ENCODE data around the gene C5AR1.
"Not testable (repeated sequence)": the region's sequence is repeated elsewhere in the genome, so short reads cannot be mapped to it uniquely, and the experiment has no call there.

C5AR1 gene

GRCh38 chr19:47284324-47284899 lies 25.2 kb upstream of the C5AR1 start:
- peak; percentile 40 for DNase-seq (ENCODE audit: low spot score)

GRCh38 chr19:47296036-47296435 lies 13.6 kb upstream of the C5AR1 start:
- peak; percentile 75 for DNase-seq (ENCODE audit: low spot score)

- not testable (repeated sequence) for DNase-seq (ENCODE audit: low spot score)
These were observed 8.8 kb upstream of the C5AR1 start for GRCh38 chr19:47300867-47301266.

- DNase-seq (ENCODE audit: low spot score): no peak
These were observed 7.4 kb upstream of the C5AR1 start for GRCh38 chr19:47302249-47302648.

DNA sequence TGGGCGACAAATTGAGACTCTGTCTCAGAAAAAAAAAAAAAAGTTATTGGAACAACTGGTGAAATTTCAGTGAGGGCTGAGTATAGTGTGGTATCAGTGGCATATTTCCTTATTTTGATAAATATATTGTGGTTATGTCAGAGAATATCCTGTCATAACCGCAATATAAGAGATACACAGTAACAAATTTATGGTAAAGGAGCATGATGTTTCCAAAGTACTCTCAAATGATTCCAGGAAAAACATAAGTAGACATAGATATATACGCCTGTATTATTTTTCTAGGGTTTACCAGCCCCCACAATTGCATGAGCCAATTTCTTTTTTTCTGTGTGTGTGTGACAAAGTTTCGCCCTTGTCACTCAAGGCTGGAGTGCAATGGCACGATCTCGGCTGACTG lies 5.7 kb upstream of the C5AR1 start:
- DNase-seq (ENCODE audit: low spot score): no peak

DNA sequence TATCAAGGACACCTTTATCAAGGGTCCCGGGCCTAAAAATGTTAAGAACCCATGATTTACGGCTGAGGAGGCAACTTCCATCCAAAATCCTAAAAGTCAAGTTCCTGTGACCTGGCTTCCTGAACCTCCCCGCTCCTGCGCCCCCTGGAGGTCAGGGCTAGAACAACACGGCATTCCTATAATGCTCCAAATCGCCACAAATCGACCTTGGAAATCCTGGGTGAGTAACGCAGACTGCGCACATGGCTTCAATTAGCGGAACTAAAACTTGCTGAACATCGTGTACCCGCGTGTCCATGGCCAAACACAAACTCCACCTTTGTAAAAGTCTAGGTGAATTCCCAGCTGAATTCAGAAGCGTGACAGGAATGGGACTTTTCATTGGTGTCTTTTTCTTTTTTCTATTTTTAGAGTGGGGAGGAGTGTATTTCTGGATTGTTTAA lies 4.3 kb upstream of the C5AR1 start:
- DNase-seq (ENCODE audit: low spot score): peak; percentile 60

DNA sequence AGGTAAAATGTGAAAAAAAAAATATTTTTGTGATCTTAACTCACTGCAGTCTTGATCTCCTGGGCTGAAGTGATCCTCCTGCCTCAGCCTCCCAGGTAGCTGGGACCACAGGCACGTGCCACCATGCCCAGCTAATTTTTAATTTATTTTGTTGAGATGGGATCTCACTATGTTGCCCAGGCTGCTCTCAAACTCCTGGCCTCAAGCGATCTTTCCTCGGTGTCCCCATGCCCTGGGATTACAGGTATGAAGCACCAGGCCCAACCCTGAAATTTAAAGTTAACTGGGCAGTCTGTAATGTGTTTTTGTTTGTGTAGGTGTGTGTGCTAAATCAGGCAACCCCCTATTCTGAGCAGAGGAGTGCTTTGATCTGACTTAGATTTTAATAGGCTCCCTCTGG lies 3.4 kb upstream of the C5AR1 start:
- DNase-seq (ENCODE audit: low spot score): no peak

DNA sequence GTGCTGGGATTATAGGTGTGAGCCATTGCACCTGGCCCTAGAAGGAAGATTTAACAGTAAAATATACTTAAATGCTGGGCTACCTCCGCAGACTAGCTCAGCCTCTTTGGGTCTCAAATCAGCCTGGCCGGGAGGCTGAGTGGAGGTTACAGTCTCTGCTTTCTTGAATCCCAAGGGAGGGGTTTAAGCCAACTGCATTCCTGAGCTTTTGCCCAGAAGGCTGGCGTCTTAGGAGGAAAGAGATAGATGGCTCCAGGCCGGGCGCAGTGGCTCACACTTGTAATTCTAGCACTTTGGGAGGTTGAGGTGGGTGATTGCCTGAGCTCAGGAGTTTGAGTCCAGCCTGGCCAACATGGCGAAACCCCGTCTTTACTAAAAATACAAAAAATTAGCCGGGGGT lies 623 bp upstream of the C5AR1 start:
- DNase-seq (ENCODE audit: low spot score): no peak

DNA sequence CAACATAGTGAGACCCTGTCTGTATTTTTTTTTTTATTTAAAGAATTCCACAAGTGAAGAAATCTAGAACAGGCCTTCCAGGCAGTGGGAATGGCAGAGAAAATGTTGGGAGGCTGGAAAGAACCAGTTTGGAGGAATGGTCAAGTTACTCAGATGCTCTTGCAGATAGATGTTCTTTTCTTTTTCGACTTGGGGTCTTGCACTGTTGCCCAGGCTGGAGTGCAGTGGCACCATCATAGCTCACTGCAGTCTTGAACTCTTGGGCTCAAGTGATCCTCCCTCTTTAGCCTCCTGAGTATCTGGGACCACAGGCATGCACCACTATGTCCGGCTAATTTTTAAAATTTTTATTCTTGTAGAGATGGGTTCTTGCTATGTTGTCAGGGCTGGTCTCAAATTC lies 662 bp downstream of the C5AR1 start:
- no peak for DNase-seq (ENCODE audit: low spot score)

DNA sequence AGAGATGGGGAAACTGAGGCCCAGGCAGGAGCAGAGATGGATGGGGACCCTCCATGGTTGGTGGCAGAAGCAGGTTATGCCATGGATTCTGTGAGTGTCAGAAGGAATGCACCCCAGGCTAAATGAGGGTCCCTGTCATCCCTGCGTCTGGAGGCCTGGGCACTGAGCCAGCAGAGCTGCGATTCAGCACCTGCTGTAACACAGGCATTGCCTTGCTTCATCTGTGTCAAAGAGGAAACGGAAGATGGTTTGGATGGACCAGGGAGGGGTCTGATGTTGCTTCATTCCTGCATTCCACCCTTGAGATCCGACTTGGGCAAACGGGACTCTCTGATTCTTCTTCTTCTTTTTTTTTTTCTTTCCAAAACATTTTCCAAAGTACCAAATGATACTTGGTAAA lies 1.2 kb downstream of the C5AR1 start:
- DNase-seq (ENCODE audit: low spot score): no peak

DNA sequence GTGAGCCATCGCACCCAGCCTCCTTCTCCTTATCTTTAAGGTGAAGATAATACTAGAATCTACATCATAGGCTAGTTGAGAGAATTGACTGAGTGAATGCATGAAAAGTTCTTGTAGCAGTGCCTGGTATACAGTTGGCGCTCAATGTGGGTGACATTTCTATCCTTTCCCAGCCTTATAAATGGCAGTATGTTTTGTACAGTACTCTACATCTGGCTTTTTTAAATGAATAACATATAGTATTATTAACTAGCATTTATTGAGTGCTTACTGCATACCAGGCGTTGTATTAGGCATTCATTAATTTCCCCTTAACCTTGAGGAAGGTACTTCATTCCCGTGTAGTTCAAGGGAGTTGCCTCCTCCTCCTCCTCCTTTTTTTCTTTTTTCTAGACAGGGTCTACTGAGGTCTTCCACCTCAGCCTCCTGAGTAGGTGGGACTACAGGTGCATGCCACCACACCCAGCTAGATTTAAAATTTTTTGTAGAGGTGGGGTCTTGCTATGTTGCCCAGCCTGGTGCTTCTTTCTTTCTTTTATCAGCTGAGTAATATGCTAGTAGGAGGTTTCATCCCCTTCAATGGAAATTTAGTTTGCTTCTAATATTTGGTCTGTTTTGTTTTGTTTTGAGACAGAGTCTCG lies 2.8 kb downstream of the C5AR1 start:
- DNase-seq (ENCODE audit: low spot score): no peak

DNA sequence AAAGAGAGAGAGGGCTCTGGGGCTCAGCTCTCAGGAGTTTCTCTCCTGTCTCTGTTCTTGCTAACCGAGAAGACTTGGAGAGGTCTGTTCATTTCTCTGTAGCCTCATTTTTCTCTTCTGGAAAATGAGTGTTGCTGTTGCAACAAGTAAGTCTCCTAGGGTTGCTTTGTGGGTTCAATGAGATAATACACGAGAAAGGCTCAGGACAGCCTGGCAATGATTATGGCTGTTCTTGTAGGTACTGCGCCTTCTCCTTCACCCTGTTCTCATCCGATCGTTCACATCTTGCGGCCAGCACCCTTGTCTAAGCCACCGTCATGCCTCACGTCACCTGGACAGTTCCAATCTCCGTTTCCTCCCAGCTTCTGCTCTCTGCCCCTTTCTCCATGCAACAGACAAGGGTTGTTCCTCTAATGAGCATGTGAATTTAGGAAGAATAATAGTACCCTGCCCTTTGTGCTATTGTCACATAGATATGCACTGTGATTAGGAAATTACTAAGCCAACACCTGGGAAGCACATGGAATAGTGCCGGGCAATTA lies 4.2 kb downstream of the C5AR1 start:
- no peak for DNase-seq (ENCODE audit: low spot score)

DNA sequence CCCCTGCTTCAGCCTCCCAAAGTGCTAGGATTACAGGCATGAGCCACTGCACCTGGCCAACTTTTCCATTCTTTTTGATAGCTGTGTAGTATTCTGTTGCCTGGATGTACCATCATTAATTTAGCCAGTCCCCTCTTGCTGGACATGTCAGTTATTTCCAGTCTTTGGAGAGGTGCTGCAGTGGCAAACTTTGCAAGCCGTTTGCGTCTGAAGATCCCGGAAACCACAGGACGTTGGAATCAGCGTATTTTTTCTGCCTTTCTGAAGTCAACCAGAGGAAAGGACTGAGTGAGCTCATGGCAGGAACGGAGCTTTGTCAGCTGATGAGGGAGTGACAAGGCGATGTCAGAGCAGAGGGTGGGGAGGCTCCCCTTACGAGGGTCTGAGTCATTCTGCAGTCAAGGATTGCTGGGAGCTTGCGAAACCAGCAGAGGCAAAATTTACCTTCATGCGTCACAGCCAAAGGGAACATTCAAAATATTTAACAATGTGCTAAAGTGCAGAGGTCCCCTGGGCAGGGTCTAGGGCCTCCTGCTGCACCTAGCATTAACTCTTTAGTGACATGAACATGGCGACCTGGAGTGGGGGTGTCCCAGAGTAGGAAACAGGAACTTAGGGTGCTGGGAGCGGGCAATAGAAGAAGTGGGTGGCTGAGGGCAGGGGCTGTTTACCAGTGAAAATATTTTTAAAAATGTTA lies 5.6 kb downstream of the C5AR1 start:
- no peak for DNase-seq (ENCODE audit: low spot score)

DNA sequence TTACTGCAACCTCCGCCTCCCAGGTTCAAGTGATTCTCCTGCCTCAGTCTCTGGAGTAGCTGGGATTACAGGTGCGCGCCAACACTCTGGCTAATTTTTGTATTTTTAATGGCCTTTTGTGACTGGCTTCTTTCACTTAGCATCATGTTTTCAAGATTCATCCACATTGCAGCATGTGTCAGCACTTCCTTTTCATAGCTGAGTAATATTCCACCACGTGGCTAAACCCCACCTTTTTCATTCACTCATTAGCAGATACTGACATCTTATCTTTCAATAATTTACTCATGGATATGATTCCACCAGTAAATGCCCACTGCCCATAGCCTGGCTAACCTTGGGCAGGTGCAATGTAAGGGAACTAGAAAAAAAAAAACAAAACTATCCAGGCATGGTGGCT lies 6.9 kb downstream of the C5AR1 start:
- no peak for DNase-seq (ENCODE audit: low spot score)

GRCh38 chr19:47319923-47320871 lies 10.5 kb downstream of the C5AR1 start:
- DNase-seq (ENCODE audit: low spot score): no peak

GRCh38 chr19:47321630-47322029 lies 12.0 kb downstream of the C5AR1 start:
- DNase-seq (ENCODE audit: low spot score): no peak

DNA sequence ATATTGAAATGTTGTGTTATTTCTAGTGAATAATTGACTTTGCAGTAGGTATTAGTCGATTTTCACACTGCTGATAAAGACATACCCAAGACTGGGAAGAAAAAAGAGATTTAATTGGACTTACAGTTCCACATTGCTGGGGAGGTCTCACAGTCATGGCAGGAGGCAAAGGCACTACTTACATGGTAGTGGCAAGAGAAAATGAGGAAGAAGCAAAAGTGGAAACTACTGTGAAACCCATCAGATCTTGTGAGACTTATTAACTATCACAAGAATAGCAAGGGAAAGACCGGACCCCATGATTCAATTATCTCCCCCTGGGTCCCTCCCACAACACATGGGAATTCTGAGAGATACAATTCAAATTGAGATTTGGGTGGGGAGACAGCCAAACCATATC lies 12.4 kb downstream of the C5AR1 start:
- no peak for DNase-seq (ENCODE audit: low spot score)

GRCh38 chr19:47323409-47323808 lies 13.7 kb downstream of the C5AR1 start:
- DNase-seq (ENCODE audit: low spot score): no peak

DNA sequence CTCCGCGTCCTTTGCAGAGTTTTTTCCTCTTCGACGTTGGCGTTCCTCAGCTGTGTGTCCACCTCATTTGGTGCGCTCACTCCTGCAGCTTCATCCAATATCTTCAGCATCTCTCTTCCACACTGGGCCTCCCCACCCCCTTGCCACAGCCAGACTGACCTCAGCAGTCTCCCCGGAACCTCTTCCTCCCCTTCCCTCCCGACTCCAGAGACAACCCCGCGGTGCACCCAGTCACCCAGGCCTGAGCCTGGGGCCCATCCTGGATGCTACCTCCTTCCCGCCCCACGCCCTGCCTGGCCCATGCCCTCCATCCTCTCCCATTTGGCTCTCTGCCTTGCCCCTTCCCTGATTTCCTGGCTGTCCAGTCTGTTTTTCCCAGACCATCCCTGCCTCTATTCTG lies 14.2 kb downstream of the C5AR1 start:
- DNase-seq (ENCODE audit: low spot score): no peak

GRCh38 chr19:47324502-47324901 lies 14.8 kb downstream of the C5AR1 start:
- no peak for DNase-seq (ENCODE audit: low spot score)

- DNase-seq (ENCODE audit: low spot score): no peak
These were observed 20.8 kb downstream of the C5AR1 start for GRCh38 chr19:47330466-47330869.

DNA sequence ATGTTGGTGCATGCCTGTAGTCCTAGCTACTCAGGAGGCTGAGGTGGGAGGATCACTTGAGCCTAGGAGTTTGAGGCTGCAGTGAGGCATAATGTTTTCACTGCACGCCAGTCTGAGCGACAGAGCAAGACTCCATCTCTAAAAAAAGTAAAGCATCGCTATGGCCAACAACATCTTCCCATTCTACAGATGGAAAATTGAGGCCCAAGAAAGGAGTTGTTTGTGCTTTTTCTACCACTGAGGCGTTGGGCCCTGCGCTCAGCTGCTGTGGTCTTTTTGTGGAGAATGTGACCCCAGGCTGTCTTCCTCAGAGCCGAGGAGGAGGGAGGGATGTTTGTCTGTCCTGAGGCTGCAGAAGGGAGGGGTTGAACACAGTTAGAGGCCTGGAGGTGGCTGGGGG lies 21.8 kb downstream of the C5AR1 start:
- DNase-seq (ENCODE audit: low spot score): no peak

Measured in germinal center (tissue), 1 donor.